HEK293T (cell line): ENCODE data around the gene SLC22A6.

ENCODE experiments used
- ARNT ChIP-seq: fragments of 450-650 bp; IDR thresholded peaks from 2 replicates; pipeline ENCODE4 v1.6.1; 2017; ENCODE audit warnings: mild to moderate bottlenecking
- BHLHE40 ChIP-seq: fragments of 450-650 bp; IDR thresholded peaks from 2 replicates; pipeline ENCODE4 v1.6.1; 2016; ENCODE audit warnings: mild to moderate bottlenecking, moderate library complexity, borderline replicate concordance
- ELF4 ChIP-seq: fragments of 450-650 bp; IDR thresholded peaks from 2 replicates; pipeline ENCODE4 v1.6.1; 2017; ENCODE audit warnings: antibody characterized with exemption
- FOXA1 ChIP-seq: fragments of 450-650 bp; IDR thresholded peaks from 2 replicates; pipeline ENCODE4 v1.6.1; 2016; ENCODE audit warnings: mild to moderate bottlenecking
- TF ChIP-seq, protein P1 (sequence below): fragments of 450-650 bp; IDR thresholded peaks from 2 replicates; pipeline ENCODE4 v1.6.1; 2016

DNA sequence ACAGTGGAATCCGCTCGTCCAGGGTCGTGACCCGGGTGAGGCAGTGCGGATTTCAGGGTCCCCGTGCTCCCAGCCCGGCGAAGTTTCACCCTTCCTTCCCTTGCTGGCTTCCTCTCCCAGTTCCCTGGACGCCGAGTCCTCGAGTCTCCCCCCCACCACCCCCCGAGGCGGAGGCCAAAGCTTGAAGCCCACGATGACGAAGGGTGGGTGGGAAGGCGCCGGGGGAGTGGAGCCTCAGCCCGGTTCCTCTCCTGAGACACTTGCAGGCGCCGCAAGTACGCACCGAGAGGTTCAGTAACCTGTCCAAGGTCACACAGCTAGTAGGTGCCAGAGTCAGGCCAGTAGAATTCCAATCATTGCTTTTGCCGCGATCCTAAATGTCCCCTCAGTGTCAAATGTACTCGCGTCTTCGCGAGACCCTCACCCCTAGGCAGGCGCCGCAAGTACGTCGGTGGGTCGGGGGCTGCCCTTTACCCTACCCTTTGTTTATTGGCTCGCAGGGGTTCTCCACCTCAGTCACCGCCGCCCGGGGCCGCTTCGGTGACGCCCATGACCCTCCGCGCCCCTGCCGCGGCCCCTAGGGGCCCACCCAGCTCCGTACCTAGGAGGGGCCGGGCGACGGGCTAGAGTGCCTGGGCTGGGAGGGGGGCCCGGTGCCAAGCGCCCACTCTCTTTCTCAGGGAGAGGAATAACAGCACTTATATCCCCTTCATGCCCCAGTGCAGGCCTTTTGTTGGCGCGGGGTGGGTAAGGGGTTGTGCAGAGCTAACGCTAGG, 57.9 kb downstream of the SLC22A6 start:
- TF ChIP-seq FOXA1 (no peak), BHLHE40 (no peak), ARNT (no peak), ELF4 (no peak)
- TF ChIP-seq, protein P1, sequence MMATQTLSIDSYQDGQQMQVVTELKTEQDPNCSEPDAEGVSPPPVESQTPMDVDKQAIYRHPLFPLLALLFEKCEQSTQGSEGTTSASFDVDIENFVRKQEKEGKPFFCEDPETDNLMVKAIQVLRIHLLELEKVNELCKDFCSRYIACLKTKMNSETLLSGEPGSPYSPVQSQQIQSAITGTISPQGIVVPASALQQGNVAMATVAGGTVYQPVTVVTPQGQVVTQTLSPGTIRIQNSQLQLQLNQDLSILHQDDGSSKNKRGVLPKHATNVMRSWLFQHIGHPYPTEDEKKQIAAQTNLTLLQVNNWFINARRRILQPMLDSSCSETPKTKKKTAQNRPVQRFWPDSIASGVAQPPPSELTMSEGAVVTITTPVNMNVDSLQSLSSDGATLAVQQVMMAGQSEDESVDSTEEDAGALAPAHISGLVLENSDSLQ = no peak
